AG10803 (cell line): ENCODE measurements around the gene CFAP20DC.

Experiments used
- DNase-seq: peaks from one replicate; pipeline ENCODE4 v3.0.0; 2010; ENCODE audit warnings: low read depth
- H3K4me3 ChIP-seq: 2 replicates; pipeline ENCODE4 v1.5.1; 2011; ENCODE audit warnings: mild to moderate bottlenecking, low read length, control low read depth
- TF ChIP-seq, protein P1 (sequence below): conservative IDR thresholded peaks from 2 replicates; pipeline ENCODE4 v1.5.1; 2011; ENCODE audit warnings: mild to moderate bottlenecking, low read length, control low read depth, inconsistent platforms

CFAP20DC gene

DNA sequence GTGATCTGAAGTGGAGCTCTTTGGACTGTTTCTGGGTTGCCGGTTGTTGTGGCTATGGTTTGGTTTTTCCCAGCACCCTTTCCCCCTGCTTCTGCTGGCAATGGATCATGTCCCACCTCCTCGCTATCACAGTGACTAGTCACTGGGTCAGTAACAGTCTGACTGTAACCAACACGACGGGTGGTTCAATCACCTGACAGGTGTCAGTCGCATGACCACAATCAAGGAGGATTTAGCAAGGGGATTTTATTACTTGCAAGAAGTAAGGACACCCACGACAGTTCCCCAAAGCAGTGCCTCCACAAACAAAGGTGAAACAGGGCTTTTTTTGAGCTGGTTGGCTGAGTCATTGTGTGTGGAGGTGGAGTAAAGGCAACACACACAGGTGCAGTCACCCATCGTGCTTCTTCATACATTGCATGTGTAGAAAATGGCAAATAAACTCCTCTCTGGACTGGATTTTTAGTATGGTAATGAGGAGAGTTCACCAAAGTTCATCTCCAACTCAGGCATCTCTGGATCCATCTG, 324.4 kb downstream of the CFAP20DC start:
- no peak overlapping the region for H3K4me3 ChIP-seq
- DNase-seq, result no peak
- TF ChIP-seq, protein P1, sequence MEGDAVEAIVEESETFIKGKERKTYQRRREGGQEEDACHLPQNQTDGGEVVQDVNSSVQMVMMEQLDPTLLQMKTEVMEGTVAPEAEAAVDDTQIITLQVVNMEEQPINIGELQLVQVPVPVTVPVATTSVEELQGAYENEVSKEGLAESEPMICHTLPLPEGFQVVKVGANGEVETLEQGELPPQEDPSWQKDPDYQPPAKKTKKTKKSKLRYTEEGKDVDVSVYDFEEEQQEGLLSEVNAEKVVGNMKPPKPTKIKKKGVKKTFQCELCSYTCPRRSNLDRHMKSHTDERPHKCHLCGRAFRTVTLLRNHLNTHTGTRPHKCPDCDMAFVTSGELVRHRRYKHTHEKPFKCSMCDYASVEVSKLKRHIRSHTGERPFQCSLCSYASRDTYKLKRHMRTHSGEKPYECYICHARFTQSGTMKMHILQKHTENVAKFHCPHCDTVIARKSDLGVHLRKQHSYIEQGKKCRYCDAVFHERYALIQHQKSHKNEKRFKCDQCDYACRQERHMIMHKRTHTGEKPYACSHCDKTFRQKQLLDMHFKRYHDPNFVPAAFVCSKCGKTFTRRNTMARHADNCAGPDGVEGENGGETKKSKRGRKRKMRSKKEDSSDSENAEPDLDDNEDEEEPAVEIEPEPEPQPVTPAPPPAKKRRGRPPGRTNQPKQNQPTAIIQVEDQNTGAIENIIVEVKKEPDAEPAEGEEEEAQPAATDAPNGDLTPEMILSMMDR, result no peak

DNA sequence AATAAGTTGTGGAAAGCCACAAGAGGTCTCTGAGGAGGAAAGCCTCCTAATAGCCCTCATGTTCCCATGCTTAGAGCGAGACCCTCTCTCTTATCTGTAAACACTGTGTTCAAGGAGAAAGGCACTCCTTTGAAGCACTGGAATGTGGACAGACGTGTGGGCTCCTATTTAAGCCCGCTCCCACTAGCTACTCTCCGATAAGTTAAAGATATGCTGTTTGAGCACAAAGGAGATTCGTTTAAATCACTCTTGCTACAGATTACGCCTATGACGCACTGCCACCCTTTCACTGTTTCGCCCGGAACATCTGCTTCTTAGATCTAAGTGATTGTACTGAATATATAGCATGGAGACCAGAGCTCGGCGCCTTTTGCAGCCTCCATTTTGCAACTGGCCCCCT, 325.5 kb downstream of the CFAP20DC start:
- DNase-seq, result no peak
- H3K4me3 ChIP-seq, result no peak overlapping the region
- TF ChIP-seq, protein P1, result no peak

DNA sequence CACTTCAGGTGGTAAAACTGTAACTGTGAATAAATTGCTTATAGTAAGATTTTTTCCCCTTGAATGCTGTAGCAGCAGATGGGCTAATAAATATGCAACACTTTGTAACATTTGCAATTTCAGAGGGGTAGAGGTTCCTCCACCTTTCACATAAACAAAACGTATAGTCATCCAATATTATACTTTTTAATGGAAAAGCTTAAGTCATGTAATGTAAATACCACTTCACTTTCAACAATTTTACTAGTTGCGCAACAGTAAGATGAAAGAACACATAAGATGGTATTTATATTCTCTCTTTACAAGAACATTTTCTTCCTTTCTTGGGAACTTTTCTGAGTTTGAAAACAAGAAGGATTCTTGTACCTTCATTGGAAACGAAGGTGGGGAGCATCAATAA, 326.7 kb downstream of the CFAP20DC start:
- no peak for DNase-seq
- TF ChIP-seq, protein P1, result no peak
- H3K4me3 ChIP-seq, result no peak overlapping the region

DNA sequence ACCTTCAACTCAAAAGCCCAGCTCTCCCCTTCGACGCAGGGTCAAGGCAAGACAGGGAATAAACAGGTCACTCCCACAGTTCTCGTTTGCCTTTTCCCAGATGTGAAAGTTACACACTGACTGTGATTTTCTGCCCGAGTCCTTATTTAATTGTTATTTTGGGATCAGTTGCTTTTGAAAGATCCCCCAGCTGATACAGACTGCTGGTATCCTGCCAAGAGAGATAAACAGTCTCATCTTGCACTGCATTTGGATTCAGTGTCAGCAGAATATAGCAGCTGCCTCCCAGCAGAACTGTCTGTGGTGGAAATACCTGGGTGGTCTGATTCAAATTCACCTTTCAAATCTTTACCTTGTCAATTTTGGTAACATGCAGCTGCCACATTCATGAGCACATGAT, 327.3 kb downstream of the CFAP20DC start:
- TF ChIP-seq, protein P1, result no peak
- no peak for DNase-seq
- H3K4me3 ChIP-seq, result no peak overlapping the region

DNA sequence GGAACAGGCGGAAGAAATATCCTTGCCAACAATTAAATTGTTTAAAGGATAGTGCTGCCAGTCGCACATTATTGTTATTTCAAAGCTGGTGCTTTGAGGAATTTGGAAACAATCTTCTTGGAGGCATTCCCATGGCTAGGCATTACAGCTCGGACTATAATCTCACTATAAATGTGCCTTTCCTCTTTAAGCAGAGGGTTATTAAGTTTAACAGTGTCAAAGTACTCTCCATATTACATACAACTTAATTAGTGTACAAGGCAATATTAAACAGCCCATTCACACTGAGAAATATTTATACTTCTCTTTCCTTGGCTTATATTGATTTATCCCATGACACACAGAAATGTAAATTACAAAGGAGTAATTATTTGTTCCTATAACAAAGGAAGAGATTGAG, 329.3 kb downstream of the CFAP20DC start:
- no peak for DNase-seq
- TF ChIP-seq, protein P1, result no peak
- no peak overlapping the region for H3K4me3 ChIP-seq

DNA sequence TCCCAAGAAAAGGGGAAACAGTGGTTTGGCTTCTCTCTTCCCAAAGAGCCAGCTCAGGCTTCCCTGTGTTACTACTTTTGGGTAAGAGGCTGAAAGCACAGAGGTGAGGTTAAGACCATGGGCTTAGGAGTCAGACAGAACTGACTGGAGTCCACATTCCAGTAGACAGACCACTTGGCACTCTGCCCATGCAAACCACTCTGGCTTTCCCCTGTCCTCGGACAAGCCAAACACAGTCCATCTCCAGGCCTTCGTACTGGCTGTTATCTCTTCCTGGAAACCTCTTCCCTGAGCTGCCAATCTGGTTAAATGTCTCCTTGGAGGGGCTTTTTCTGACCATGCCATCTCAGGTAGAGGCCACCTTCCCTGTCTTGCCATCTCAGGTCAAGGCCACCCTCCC, 330.1 kb downstream of the CFAP20DC start:
- no peak for DNase-seq
- TF ChIP-seq, protein P1, result no peak
- no peak overlapping the region for H3K4me3 ChIP-seq

DNA sequence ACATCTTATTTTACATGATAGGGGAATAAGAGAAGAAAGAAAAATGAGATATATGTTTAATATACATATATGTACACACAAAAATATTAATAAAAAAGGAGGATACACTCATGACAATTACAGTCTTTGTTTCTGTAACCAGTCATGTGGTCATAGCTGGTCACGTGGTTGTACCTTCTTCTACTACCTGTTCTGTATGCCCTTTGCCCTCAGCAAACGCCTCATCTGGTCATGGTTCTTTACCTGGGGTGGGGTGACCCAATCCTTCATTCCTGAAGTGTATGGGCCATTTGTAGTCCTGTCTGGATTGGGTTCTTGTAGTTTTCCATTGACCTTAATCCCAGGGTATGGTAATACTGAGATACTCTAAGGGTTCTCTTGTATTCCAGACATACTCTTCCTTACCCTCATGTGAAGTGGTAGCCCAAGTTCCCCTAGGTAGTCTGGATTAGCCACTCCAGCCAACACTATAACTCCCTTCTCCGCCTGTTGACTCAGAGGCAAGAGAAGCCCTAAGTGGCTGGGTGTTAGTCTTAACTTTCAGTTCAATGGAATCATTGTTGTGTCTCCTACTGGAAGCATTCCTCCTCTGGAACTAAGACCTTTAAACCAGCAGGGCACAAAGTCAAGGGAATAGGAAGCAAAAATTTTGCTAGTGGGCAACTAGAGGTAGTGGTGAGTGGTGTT, 336.0 kb downstream of the CFAP20DC start:
- no peak overlapping the region for H3K4me3 ChIP-seq
- TF ChIP-seq, protein P1, result no peak
- DNase-seq, result no peak
